Measurements from ENCODE around the gene ZC3H7B.
"Not testable (repeated sequence)": the region's sequence is repeated elsewhere in the genome, so short reads cannot be mapped to it uniquely, and the experiment has no call there.

Gene ZC3H7B

GRCh38 chr22:41288245-41288946 is 12.9 kb upstream of the ZC3H7B start:
- no peak for TF ChIP-seq CTCF (IDR thresholded peaks at IDR 0.05; ENCODE audit: low read depth, low read length)
- peak overlapping the region; percentile 44 for H3K4me3 ChIP-seq (ENCODE audit: low read depth, low read length)

- no peak overlapping the region for H3K4me3 ChIP-seq (ENCODE audit: low read depth, low read length)
- no peak for TF ChIP-seq CTCF (IDR thresholded peaks at IDR 0.05; ENCODE audit: low read depth, low read length)
Observed at GRCh38 chr22:41289671-41290070, 11.7 kb upstream of the ZC3H7B start.

GRCh38 chr22:41290262-41291221 is 10.8 kb upstream of the ZC3H7B start:
- H3K4me3 ChIP-seq (ENCODE audit: low read depth, low read length): no peak overlapping the region
- no peak for TF ChIP-seq CTCF (IDR thresholded peaks at IDR 0.05; ENCODE audit: low read depth, low read length)

GRCh38 chr22:41294816-41295215 is 6.5 kb upstream of the ZC3H7B start:
- not testable (repeated sequence) for H3K4me3 ChIP-seq (ENCODE audit: low read depth, low read length)

- no peak for TF ChIP-seq CTCF (IDR thresholded peaks at IDR 0.05; ENCODE audit: low read depth, low read length)
- H3K4me3 ChIP-seq (ENCODE audit: low read depth, low read length): no peak overlapping the region
Observed at GRCh38 chr22:41296826-41297667, 4.3 kb upstream of the ZC3H7B start.

- H3K4me3 ChIP-seq (ENCODE audit: low read depth, low read length): peak overlapping the region; percentile 93
- TF ChIP-seq CTCF (IDR thresholded peaks at IDR 0.05; ENCODE audit: low read depth, low read length): no peak
Observed at GRCh38 chr22:41300661-41301060, 664 bp upstream of the ZC3H7B start.

GRCh38 chr22:41302021-41302767 is 869 bp downstream of the ZC3H7B start:
- TF ChIP-seq CTCF (IDR thresholded peaks at IDR 0.05; ENCODE audit: low read depth, low read length): no peak
- peak overlapping the region; percentile 93 for H3K4me3 ChIP-seq (ENCODE audit: low read depth, low read length)

Data from WI38 (cell line).